GM12872 (cell line): ENCODE data around the gene ANAPC2.

ENCODE experiments used
- CTCF ChIP-seq: IDR thresholded peaks from 3 replicates; pipeline ENCODE4 v1.5.1; 2011; ENCODE audit warnings: low read depth, mild to moderate bottlenecking, low read length, moderate library complexity; ENCODE audit not compliant: insufficient read depth

ANAPC2 gene

GRCh38 chr9:137191245-137191644 is 2.9 kb upstream of the ANAPC2 start:
- no peak for TF ChIP-seq CTCF

DNA sequence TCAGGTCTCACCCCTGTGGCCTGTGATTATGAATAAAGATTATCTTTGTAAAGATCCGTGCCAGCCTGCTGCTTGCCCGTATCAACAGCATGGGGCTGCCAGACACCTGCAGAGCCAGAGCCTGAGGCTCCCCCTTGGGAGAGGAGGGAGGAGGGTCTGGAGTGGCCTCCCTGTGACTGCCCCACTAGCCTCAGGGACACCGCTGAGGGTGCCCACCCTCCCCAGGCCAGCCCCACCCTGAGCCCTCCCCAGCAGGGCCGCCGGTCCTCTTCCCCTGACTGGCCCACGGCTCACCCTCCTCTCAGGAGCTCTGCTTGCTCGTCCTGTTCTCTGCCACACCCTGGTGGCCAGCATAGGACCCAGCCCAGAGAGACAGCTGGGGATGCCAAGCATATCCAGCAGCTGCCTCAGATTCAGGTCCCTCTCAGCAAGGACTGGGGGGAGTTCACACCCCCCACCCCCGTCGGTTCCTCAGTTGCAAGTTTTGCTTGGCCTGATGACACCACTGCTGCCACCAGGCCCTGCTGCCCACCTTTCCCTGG is 2.0 kb upstream of the ANAPC2 start:
- TF ChIP-seq CTCF = no peak

GRCh38 chr9:137189297-137190295 is 1.2 kb upstream of the ANAPC2 start:
- no peak for TF ChIP-seq CTCF

DNA sequence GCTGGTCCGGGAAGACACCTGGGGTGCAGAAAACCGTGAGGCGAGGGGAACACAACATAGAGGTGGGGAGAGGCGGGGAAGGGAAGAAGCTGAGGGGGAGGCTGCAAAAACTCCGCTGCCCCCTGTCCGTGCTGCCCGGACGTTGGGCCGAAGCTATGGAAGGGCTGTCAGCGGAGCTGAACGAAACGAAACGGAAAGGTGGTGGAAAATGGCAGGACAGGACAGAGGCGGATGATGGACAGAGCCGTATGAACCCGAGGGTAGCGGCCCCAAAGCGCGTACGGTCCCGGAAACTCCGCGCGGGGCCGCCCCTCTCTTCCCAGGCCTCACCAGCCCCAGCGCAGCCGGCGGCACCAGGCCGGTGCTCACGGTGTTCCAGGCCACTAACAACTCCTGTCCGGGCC is 272 bp downstream of the ANAPC2 start:
- no peak for TF ChIP-seq CTCF

DNA sequence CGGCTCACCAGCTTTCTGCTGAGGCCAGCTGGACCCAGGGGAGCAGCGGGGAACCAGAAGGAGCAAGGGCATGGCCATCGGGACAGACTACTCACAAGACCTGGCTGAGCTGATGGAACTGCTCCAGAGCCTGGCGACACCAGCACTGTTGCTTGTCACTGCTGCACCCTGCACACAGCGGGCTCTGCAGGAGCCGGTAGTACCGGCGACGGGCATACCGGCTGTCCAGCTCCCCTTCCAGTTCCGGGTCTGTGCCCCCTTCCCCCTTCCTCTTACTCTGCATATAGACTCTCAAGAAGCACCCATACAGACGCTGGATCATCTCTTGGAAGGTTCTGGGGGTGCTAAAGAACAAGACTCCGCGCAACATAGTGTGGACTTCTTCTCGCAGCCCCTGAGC is 974 bp downstream of the ANAPC2 start:
- TF ChIP-seq CTCF = no peak

GRCh38 chr9:137186385-137186784 is 2.0 kb downstream of the ANAPC2 start:
- TF ChIP-seq CTCF = no peak

GRCh38 chr9:137185921-137186320 is 2.4 kb downstream of the ANAPC2 start:
- TF ChIP-seq CTCF = no peak
